Upper lobe of left lung (tissue), 4 donors: ENCODE measurements around the gene BLOC1S3.

Experiments used
- CTCF ChIP-seq, 6 experiments: fragments of 450-650 bp in 4 of 6; fragments of 200-600 bp in 2 of 6; sonication (generic) in 2 of 6; IDR thresholded peaks; one replicate each; pipeline ENCODE4 v1.5.1; 2016 to 2019; ENCODE audit warnings: antibody characterized with exemption in 6 of 6
- POLR2AphosphoS5 ChIP-seq, 2 donors: sonication (generic); formaldehyde crosslinking; IDR thresholded peaks; one replicate each; pipeline ENCODE4 v1.5.1; 2017; ENCODE audit warnings: antibody characterized with exemption in 2 of 2

GRCh38 chr19:45135176-45135885, 43.3 kb upstream of the BLOC1S3 start:
- TF ChIP-seq CTCF (IDR thresholded peaks at IDR 0.05) = no peak
- TF ChIP-seq POLR2AphosphoS5 (IDR thresholded peaks at IDR 0.05) = no peak
